ENCODE results near the gene RNF8.
A peak's percentile ranks its signal among the peaks of the same experiment; 100 is the strongest.
"Not testable (repeated sequence)": the region's sequence is repeated elsewhere in the genome, so short reads cannot be mapped to it uniquely, and the experiment has no call there.

RNF8 gene

DNA sequence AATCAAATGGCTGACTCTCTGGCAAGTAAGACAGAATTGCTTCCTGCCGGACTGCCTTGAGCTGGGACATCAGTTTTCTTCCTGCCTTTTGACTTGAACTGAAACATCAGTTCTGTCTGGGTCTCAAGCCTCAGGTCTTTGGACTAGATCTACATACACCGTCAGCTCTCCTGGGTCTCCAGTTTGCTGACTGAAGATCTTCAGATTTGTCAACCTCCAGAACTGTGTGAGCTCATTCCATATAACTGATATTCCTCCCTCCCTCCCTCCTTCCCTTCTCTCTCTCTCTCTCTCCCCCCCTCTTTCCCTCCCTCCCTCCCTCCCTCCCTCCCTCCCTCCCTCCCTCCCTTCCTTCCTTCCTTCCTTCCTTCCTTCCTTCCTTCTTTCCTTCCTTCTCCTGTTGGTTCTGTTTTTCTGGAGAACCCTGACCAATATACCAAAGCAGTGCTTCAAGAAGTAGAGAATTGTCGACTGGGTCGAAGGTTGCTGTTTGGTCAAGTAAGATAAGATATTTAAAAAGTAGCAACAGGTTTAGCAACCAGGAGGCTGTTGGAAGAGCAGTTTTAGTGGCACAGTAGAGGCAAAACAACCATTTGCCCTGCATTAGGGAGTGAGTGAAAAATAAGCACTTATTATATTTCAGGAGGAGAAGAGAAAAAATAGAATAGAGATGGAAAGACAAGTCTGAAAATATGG lies 46.2 kb downstream of the RNF8 start:
- no peak for DNase-seq (ENCODE audit: low spot score)

DNA sequence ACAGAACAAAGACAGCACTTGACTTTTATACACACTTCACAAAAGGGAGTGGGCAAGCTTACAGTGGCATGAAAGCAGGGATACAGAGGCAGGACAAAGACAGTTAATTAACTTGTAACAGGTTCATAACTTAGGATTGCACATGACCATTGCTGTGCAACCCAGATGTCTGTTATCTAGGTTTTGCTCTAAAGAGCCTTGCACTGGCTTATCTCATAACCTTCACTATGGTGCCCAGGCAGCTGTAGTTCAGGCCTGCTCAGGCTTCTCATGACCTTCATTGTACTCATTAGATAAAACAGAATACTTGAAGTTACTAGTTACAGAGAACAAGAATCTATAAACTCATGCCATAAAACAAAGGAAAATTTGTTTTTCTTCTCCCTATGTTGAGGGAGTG lies 47.9 kb downstream of the RNF8 start:
- DNase-seq (ENCODE audit: low spot score) = not testable (repeated sequence)

- no peak for DNase-seq (ENCODE audit: low spot score)
Observed at GRCh38 chr6:37406726-37407341, 53.1 kb downstream of the RNF8 start.

DNA sequence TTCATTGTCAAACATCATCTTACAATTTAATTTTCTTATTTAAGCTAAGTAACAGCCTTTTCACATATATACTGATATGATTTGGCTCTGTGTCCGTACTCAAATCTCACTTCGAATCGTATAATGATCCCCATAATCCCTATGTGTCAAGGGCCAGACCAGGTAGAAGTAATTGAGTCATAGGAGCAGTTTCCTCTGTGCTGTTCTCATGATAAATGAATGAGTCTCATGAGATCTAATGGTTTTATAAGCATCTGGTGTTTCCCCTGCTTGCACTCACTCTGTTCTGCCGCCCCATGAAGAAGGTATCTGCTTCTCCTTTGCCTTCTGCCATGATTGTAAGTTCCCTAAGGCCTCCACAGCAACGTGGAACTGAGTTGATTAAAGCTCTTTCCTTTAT lies 54.2 kb downstream of the RNF8 start:
- no peak for DNase-seq (ENCODE audit: low spot score)

DNA sequence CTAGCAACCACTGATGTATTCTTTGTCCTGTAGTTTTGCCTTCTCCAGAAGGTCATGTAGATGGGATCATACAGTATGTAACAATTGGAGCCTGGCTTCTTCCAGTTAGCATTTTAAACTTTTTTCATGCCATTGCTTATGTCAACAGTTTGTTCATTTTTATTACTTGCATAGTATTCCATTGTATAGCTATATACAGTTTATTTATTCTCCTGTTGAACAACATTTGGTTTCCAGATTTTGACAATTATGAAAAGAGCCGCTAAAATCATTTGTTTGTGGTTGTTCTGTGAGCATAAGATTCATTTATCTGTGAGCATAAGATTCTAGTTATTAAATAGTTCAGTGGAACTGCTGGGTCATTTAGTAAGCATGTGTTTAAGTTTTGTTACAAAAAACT lies 55.7 kb downstream of the RNF8 start:
- DNase-seq (ENCODE audit: low spot score) = no peak

DNA sequence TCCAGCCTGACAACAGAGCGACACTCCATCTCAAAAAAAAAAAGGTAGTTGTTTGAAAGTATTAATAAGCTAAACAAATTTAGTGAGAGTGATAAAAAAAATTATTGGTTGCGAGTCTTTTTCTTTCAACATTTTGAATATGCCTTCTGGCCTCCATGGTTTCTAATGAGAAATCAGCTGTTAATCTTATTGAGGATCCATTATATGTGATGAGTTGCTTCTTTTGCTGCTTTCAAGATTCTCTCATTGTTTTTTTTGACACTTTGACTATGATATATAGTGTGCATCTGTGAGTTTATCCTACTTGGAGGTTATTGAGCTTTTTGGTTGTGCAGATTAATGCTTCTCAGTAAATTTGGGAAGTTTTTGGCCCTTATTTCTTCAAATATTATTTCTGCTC lies 63.6 kb downstream of the RNF8 start:
- no peak for DNase-seq (ENCODE audit: low spot score)

GRCh38 chr6:37418722-37419121 lies 64.9 kb downstream of the RNF8 start:
- DNase-seq (ENCODE audit: low spot score) = no peak

DNA sequence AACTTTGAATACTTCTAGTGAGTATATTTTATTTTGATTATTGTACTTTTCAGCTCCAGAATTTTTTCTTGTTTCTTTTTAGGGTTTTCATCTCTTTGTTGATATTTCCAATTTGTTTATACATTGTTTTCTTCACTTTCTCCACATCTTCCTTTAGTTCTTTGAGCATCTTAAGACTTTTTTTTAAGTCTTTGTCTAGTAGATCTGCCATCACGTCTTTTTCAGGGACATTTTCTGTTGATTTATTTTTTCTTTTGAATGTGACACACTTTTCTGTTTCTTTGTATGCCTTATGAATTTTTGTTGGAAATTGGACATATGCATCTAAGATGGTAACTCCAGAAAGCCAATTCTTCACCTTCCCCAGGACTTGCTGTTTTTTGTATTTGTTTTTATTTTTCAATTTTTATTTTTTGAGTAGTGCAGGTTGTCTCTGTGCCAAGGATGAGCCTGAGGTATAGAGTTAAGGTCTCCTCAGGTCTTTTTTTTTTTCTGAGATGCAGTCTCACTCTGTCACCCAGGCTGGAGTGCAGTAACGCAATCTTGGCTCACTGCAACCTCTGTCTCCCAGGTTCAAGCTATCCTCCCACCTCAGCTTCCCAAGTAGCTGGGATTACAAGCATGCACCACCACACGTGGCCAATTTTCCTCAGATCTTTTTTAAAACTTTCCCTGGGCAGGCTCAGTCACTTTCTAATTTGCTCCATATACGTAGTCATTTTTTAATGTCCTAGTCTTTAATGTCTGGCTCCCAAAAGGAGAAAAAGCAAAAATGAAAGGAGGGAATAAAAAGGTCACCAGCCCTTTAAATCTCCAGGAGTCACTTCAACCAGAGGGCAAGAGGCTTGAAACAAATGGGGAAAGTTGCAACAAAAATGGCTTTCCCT lies 72.5 kb downstream of the RNF8 start:
- DNase-seq (ENCODE audit: low spot score) = no peak

GRCh38 chr6:37426945-37427510 lies 73.2 kb downstream of the RNF8 start:
- no peak for DNase-seq (ENCODE audit: low spot score)

DNA sequence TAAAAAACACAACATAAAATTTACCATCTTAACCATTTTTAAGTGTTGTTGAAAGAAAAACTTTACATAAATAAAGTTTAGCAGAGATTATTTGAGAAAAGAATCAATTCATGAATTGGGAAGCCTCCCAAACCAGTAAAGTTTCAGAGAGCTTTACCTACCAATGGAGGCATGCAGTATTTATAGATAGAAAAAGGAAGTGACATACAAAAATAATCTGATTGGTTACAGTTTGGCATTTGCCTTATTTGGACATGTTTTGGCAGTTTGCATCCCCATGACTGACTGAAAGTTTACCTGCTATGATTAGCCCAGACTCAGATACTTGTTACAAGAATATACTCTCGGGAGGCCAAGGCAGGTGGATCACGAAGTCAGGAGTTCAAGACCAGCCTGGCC lies 75.6 kb downstream of the RNF8 start:
- DNase-seq (ENCODE audit: low spot score) = no peak

- no peak for DNase-seq (ENCODE audit: low spot score)
Observed at GRCh38 chr6:37432590-37432915, 78.8 kb downstream of the RNF8 start.

DNA sequence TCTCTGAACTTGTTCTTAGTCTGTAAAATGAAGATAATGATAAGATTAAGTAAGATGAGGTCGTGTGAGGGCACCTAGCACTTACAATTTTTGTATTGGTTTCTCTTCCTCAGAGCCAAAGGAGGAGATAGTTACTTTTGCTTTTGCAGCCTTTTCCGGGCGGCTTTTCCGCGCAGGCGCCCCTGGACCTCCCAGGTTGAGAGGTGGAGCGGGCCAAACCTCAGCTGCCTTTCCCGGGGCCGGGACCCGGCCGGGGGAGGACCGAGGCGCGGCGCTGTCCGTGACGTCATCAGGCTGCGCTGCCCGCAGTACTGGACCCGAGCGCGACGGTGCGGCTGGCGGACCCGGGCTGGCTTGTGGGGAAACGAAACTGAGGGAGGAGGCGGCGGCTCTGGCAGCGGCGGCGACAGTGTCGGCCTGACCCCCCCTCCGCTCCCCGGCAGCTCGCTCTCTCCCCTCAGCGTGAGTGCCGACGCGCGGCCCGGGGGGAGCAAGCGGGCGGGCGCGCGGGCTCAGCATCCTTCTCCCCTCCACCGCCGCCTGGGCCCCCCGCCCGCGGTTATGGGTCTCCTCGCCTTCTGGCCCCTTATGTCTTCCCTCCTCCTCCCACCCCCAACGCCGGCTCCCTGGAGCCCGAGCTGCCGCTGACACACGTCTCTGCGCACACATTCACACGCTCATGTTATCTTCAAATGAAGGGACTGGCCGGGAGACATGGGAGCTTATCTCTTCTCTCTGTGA lies 79.3 kb downstream of the RNF8 start, which contains the start of gene CMTR1:
TSS of gene CMTR1 (plus strand) at position 306 of the 741 bp plus-strand sequence. CDS start 2,409 bp downstream, outside the sequence.
- DNase-seq (ENCODE audit: low spot score) = peak; percentile 95

DNA sequence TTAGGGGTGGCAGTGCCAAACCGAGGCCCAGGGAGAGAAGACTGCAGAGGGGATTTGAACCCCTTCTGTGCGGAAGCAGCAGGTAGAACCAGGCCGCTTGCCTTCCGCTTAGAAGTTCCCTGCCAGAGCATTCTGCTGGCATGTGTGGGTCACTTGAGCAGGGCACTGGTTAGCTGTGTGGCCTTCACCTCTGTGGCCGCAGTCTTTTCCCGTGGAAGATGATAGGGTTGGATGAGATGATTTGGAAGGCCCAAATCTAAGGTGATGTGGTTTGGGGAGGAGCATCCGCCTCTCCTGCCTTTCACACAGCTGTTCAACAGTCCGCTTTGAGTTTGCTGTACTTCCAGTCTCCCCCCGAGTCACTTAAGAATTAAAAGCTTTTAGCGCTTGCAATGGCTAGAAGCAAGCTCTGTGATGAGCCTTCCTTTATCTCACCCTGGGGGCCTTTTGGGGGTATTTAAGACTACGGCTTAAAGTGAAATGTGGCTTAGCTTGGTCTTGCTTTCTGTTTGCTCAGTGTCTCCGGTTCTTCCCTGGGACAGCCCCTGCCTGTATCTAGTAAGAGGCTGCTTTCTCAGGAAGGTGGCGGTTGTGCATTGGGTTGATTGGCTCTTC lies 80.0 kb downstream of the RNF8 start:
- DNase-seq (ENCODE audit: low spot score) = peak; percentile 27

DNA sequence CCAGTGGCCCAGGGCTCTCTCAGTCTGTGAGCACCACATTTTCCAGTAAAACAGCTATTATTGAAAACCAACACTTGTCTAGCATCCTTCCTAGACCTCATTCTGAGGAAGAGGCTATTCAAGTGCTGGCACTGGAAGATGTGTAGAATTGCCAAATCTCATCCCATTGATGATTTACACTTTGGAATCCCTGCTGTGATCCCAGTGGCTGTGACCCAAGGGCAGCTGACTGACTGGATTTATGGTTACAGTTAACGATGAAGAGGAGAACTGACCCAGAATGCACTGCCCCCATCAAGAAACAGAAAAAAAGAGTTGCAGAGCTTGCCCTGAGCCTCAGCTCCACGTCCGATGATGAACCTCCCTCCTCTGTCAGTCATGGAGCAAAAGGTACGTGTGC lies 81.6 kb downstream of the RNF8 start:
- no peak for DNase-seq (ENCODE audit: low spot score)

DNA sequence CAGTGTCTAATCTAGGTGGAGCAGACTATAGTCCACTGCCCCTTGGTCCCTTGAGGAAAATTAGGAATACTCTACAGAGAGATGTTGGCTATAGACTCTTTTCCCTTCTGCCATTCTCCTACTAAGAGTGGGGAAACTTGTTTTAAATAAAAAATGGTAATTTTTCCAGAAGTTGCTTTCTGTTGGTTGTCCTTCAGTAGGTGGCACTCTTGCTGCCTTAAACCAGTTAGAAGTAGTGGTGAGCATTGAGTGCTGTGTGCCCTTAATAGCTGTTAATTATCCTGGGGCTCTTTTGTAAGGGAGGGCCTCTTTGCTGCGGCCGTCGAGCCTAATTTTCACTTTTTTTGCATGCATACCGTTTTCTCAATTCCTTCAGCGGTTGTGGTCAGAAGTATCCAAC lies 82.0 kb downstream of the RNF8 start:
- DNase-seq (ENCODE audit: low spot score) = no peak

GRCh38 chr6:37438930-37439329 lies 85.1 kb downstream of the RNF8 start:
- DNase-seq (ENCODE audit: low spot score) = no peak

DNA sequence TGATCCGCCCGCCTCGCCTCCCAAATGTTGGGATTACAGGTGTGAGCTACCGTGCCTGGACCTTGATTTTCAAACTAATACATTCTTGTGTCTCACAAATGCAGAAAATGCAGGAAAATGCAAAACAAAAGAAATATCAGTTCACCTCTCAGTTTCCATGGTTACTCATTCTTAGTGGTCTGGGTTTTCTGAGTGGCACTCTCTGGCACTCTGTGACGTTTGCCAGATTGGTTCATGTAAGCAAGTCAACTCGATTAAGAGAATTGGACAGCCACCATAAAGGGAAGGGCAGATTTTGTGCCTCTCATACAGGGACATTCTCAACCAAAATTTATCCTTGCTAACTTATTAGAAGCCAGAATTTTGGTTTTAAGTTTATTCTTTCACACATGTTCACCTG lies 87.9 kb downstream of the RNF8 start:
- no peak for DNase-seq (ENCODE audit: low spot score)

- DNase-seq (ENCODE audit: low spot score) = no peak
Observed at GRCh38 chr6:37442416-37443215, 88.8 kb downstream of the RNF8 start.

- DNase-seq (ENCODE audit: low spot score) = not testable (repeated sequence)
Observed at GRCh38 chr6:37443216-37443542, 89.4 kb downstream of the RNF8 start.

Data from hepatic stellate cell (primary cell).